CD14-positive monocyte (primary cell): ENCODE results near the gene CSNK1D. TPM values are rescaled to one million over a fixed set of nuclear protein-coding genes. Genes with fewer than 3 reads are reported as not detected.

ENCODE experiments used
- DNase-seq, 3 donors: peaks; one replicate each; pipeline ENCODE4 v3.0.0-alpha.2; 2011 to 2022
- H2AFZ ChIP-seq: 2 replicates; pipeline ENCODE4 v1.6.0; 2012; ENCODE audit warnings: mild to moderate bottlenecking, low read depth, low read length, inconsistent platforms; ENCODE audit not compliant: insufficient read depth, poor library complexity, severe bottlenecking
- H3K27ac ChIP-seq, 2 donors: 1 replicate in 1 of 2; 2 replicates in 1 of 2; pipeline ENCODE4 v1.5.1; 2012 to 2013; ENCODE audit warnings: low read length in 2 of 2, control low read depth in 1 of 2, inconsistent platforms in 1 of 2, low read depth in 1 of 2, mild to moderate bottlenecking in 1 of 2
- H3K27me3 ChIP-seq, 2 donors: one replicate each; pipeline versions ENCODE4 v1.6.0 to v1.6.1; 2011 to 2013; ENCODE audit warnings: low read length in 2 of 2; ENCODE audit not compliant: control insufficient read depth in 2 of 2, insufficient read depth in 2 of 2
- H3K36me3 ChIP-seq, 2 donors: replicated peaks in 1 of 2; 1 replicate in 1 of 2; 2 replicates in 1 of 2; pipeline versions ENCODE4 v1.5.1 to v1.6.1; 2012 to 2013; ENCODE audit warnings: low read length in 2 of 2, control low read depth in 1 of 2, inconsistent platforms in 1 of 2, mild to moderate bottlenecking in 1 of 2; ENCODE audit not compliant: insufficient read depth in 2 of 2, control insufficient read depth in 1 of 2
- H3K4me1 ChIP-seq, 2 donors: 1 replicate in 1 of 2; 2 replicates in 1 of 2; pipeline versions ENCODE4 v1.5.1 to v1.6.1; 2012 to 2013; ENCODE audit warnings: low read length in 2 of 2, control low read depth in 1 of 2, inconsistent platforms in 1 of 2, mild to moderate bottlenecking in 1 of 2, moderate library complexity in 1 of 2; ENCODE audit not compliant: insufficient read depth in 2 of 2, control insufficient read depth in 1 of 2
- H3K4me2 ChIP-seq: replicated peaks from 2 replicates; pipeline ENCODE3; 2012; ENCODE audit warnings: low read length, moderate library complexity, mild to moderate bottlenecking; ENCODE audit not compliant: poor library complexity, severe bottlenecking; ENCODE audit errors: extremely low read depth
- H3K4me3 ChIP-seq, 3 experiments: fragments of 200-600 bp in 1 of 3; sonication (generic) in 1 of 3; replicated peaks in 1 of 3; 1 replicate in 2 of 3; 2 replicates in 1 of 3; pipeline ENCODE4 v1.5.1; 2011 to 2013; ENCODE audit warnings: low read length in 3 of 3, mild to moderate bottlenecking in 3 of 3, control low read depth in 2 of 3, low read depth in 2 of 3, inconsistent platforms in 1 of 3, moderate library complexity in 1 of 3
- H3K79me2 ChIP-seq: 2 replicates; pipeline ENCODE4 v1.6.0; 2012; ENCODE audit warnings: mild to moderate bottlenecking, control low read depth, inconsistent platforms, low read length, moderate library complexity; ENCODE audit not compliant: insufficient read depth
- H3K9ac ChIP-seq: 2 replicates; pipeline ENCODE4 v1.6.0; 2017; ENCODE audit warnings: low read length, mild to moderate bottlenecking; ENCODE audit not compliant: insufficient read depth, poor library complexity, severe bottlenecking
- H3K9me3 ChIP-seq, 2 donors: replicated peaks in 1 of 2; 1 replicate in 1 of 2; 2 replicates in 1 of 2; pipeline versions ENCODE4 v1.5.1 to v1.6.1; 2012 to 2013; ENCODE audit warnings: low read length in 2 of 2, control low read depth in 1 of 2; ENCODE audit not compliant: control insufficient read depth in 1 of 2, insufficient read depth in 1 of 2
- H4K20me1 ChIP-seq: 2 replicates; pipeline ENCODE4 v1.6.0; 2012; ENCODE audit warnings: mild to moderate bottlenecking, low read length, control low read depth, moderate library complexity; ENCODE audit not compliant: insufficient read depth
- H3K27ac Mint-ChIP-seq, 7 donors: one replicate each; pipeline ENCODE4 v1.8.0; 2020; ENCODE audit warnings: mild to moderate bottlenecking in 7 of 7, mixed read lengths in 7 of 7, moderate library complexity in 6 of 7, inconsistent platforms in 2 of 7
- H3K27me3 Mint-ChIP-seq, 3 donors: one replicate each; pipeline ENCODE4 v1.8.0; 2021 to 2022; ENCODE audit warnings: low read depth in 3 of 3, mild to moderate bottlenecking in 3 of 3, mixed read lengths in 3 of 3, moderate library complexity in 3 of 3, inconsistent platforms in 1 of 3
- H3K36me3 Mint-ChIP-seq, 2 donors: one replicate each; pipeline ENCODE4 v1.8.0; 2020; ENCODE audit warnings: mixed read lengths in 2 of 2, inconsistent platforms in 1 of 2, mild to moderate bottlenecking in 1 of 2
- H3K4me1 Mint-ChIP-seq: one replicate; pipeline ENCODE4 v1.8.0; 2020; ENCODE audit warnings: mild to moderate bottlenecking, mixed read lengths
- H3K4me3 Mint-ChIP-seq, 2 donors: one replicate each; pipeline ENCODE4 v1.8.0; 2020; ENCODE audit warnings: mild to moderate bottlenecking in 2 of 2, mixed read lengths in 2 of 2, moderate library complexity in 1 of 2
- H3K9me3 Mint-ChIP-seq, 7 donors: one replicate each; pipeline ENCODE4 v1.8.0; 2020 to 2022; ENCODE audit warnings: mixed read lengths in 7 of 7, mild to moderate bottlenecking in 6 of 7, moderate library complexity in 6 of 7, inconsistent platforms in 2 of 7
- WGBS: methylation state at CpG from one replicate; pipeline ENCODE4 v1.1.5; 2013; ENCODE audit warnings: missing lambda C conversion rate; ENCODE audit not compliant: insufficient coverage; 5-methylcytosine and 5-hydroxymethylcytosine counted together
- intact Hi-C, 2 donors: fragments of 100-400 bp; cut with micrococcal nuclease; formaldehyde crosslinking; loops; one replicate each; pipeline versions ENCODE4 v1.15.0 to v1.15.1; 2023
- polyA plus RNA-seq, 3 donors: library from polyadenylated mRNA; depleted of rRNA in 1 of 3; unstranded in 2 of 3; stranded (reverse) in 1 of 3; fragments of 300-500 nt in 2 of 3; fragments of >200 nt in 1 of 3; fragmentation: Illumina TruSeq in 2 of 3; gene quantifications; 1 replicate in 2 of 3; 2 replicates in 1 of 3; pipeline ENCODE4 v1.2.3, GENCODE V29; 2012 to 2021
- TF ChIP-seq, protein P1 (sequence below): fragments of 200-600 bp; IDR thresholded peaks from one replicate; pipeline ENCODE4 v1.8.0; 2022; ENCODE audit warnings: antibody characterized with exemption, mild to moderate bottlenecking

CSNK1D gene
- polyA plus RNA-seq, 3 donors = 47.0 to 299 (median 60.9) TPM

- H3K9me3 Mint-ChIP-seq = no peaks in the 10 kb centered on the region
- H3K4me3 ChIP-seq = peak overlapping the region in 1 of 3 experiments; percentile 100
- intact Hi-C loops = no loop called here
- TF ChIP-seq, protein P1, sequence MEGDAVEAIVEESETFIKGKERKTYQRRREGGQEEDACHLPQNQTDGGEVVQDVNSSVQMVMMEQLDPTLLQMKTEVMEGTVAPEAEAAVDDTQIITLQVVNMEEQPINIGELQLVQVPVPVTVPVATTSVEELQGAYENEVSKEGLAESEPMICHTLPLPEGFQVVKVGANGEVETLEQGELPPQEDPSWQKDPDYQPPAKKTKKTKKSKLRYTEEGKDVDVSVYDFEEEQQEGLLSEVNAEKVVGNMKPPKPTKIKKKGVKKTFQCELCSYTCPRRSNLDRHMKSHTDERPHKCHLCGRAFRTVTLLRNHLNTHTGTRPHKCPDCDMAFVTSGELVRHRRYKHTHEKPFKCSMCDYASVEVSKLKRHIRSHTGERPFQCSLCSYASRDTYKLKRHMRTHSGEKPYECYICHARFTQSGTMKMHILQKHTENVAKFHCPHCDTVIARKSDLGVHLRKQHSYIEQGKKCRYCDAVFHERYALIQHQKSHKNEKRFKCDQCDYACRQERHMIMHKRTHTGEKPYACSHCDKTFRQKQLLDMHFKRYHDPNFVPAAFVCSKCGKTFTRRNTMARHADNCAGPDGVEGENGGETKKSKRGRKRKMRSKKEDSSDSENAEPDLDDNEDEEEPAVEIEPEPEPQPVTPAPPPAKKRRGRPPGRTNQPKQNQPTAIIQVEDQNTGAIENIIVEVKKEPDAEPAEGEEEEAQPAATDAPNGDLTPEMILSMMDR = no peak
- H3K27ac ChIP-seq = peak overlapping the region; percentile 69 to 95
- H4K20me1 ChIP-seq = peaks cover 31% of the 10 kb centered on the region
- H3K4me2 ChIP-seq = peak overlapping the region; percentile 98
- H3K9me3 ChIP-seq = no peaks in the 10 kb centered on the region
- peaks cover 52 to 68% of the 10 kb centered on the region in 2 donors for H3K4me1 ChIP-seq
- no peaks in the 10 kb centered on the region for H3K27me3 ChIP-seq
- H3K27ac Mint-ChIP-seq = peak overlapping the region in 5 of 7 donors; percentile 25 to 85 (median 72)
- peaks cover 52% of the 10 kb centered on the region for H3K79me2 ChIP-seq
- H3K4me1 Mint-ChIP-seq = peaks cover 30% of the 10 kb centered on the region
- peaks cover 0 to 2% (median 0%) of the 10 kb centered on the region in 3 donors for H3K27me3 Mint-ChIP-seq
- no peak overlapping the region for H2AFZ ChIP-seq
- no peak overlapping the region for H3K9ac ChIP-seq
- H3K4me3 Mint-ChIP-seq = peak overlapping the region in 1 of 2 donors; percentile 6
- WGBS = 82% methylated on average over 12 of the region's 16 CpGs
- peak in 1 of 3 donors; percentile 11 for DNase-seq
- no peaks in the 10 kb centered on the region for H3K36me3 Mint-ChIP-seq
- H3K36me3 ChIP-seq = no peaks in the 10 kb centered on the region
Observed at GRCh38 chr17:82226809-82227628, 46.5 kb downstream of the CSNK1D start.

DNA sequence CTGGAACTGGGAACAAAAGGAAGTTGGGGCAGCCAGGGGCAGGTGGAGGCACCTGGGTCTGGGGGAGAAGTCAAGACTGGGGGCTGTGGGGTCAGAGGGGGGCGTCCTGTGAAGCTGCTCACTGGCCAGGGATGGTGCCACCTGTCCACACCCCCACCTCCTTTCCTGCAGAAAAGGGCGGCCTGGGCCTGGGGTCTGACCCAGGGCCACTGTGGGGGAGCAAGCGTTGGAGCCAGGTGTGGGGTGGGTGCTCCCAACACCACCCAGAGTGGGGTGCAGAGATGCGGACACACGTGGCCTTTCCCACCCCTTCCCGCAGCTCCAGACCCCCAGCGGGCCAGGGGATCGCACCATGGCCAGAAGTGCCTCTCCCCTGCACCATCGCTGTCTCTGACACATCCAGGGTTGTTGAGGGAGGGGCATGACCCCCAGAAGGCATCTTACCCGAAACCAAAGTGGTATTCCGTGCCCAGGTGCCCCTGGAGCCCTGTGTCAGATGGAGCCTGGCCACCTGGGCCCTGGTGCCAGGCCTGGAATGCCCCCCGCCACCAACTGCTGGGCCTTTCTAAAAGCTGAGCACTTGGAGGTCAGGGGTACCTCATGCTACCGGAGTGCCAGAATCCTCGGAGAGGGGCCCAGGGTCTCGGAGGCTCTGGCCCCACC, 47.2 kb downstream of the CSNK1D start:
- Mint-ChIP-seq H3K9me3 (no peaks in the 10 kb centered on the region), H3K27me3 (peaks cover 0 to 2% (median 1%) of the 10 kb centered on the region in 3 donors), H3K4me1 (peaks cover 35% of the 10 kb centered on the region), H3K27ac (no peak overlapping the region), H3K4me3 (no peak overlapping the region), H3K36me3 (peaks cover 3 to 4% of the 10 kb centered on the region in 2 donors)
- Histone ChIP-seq H3K9me3 (no peaks in the 10 kb centered on the region), H3K4me1 (peaks cover 54 to 68% of the 10 kb centered on the region in 2 donors), H3K9ac (no peak overlapping the region), H4K20me1 (peaks cover 24% of the 10 kb centered on the region), H3K27me3 (no peaks in the 10 kb centered on the region), H3K4me3 (no peak overlapping the region), H3K4me2 (no peak overlapping the region), H3K36me3 (no peaks in the 10 kb centered on the region), H3K79me2 (peaks cover 45% of the 10 kb centered on the region), H3K27ac (no peak overlapping the region), H2AFZ (no peak overlapping the region)
- WGBS = 93% methylated on average over 8 of the region's 15 CpGs
- no peak for DNase-seq
- TF ChIP-seq, protein P1 = no peak
- intact Hi-C loops = no loop called here
